ENCODE data around the gene TMEM150C.

The TMEM150C gene

DNA sequence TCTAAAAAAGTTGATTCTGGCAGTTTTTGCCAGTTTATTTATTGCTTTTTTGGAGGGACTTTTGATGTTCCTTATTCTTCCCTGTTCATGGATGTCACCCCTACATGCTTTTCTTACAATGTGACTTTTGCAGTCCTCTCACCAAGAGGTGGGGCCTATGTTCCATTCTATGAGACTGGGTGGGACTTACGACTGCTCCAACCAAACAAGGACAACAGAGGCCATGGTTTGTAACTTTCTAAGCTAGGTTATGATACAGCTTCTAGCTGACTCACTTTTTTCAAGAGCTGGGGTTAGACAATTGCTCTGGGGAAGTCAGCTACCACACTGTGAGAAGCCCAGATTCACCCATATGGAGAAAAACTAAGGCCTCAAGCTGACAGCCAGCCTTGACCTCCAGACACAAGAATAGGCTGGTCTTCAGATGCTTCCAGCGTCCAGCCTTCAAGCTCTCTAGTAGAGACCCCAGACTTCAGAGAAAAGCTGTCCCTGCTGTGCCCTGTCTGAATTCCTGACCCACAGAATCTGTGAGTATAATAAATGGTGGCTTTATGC is 91.9 kb downstream of the TMEM150C start:
- DNase-seq = no peak

DNA sequence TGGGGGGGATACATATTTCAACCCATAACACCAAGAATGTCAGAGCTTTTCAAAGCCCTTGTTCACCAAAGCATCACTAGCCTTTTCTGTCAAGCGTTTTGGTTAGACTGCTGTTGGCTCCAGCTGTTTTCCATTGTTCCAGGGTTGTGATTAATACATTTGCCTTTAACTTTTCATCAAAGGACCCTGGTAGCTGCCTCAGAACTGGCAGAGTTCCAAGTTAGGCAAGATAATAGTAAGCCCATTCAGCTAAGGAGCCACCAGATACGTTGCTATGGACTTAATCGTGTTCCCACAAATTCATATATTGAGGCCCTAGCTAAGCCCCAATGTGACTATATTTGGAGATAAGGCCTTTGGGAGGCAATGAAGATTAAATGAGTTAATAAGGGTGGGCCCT is 94.3 kb downstream of the TMEM150C start:
- DNase-seq = no peak

DNA sequence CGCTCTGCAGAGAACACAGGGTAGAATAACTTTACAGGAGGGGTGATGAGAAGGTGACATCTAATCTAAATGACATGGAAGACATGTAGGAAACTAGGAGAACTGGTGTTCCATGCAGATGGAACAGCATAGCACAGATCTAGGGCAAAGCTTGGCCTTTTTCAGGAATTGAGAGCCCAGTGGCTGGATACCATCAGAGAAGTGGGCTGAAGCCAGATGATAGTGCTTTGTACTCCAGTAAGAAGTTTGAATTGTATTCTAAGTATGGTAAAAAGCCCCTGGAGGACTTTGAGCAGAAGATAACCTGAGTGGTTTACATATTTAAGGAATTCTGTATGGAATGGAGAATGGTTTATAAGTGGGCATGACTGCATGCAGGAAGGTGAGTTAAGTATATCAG is 98.6 kb downstream of the TMEM150C start:
- no peak for DNase-seq

DNA sequence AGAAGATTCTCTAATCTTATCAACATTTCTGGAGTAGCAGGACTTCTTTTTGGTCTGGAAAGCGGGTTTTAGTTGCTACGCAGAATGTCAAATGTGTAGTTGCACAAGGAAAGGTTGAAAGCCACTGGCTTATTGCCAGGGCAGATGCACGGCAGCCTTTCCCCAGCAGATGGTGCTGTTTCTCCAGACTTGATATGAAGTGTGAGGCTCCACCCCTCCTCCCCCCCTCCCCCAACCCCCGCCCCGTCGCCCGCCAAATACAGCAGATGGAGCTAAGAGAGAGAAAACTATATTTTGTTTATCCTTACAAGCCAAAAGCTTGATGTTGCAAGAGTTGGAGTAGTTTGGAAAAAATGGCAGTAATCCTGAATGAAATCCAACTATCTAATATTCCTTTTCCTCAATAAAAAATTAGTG is 99.4 kb downstream of the TMEM150C start:
- DNase-seq = peak; percentile 89

DNA sequence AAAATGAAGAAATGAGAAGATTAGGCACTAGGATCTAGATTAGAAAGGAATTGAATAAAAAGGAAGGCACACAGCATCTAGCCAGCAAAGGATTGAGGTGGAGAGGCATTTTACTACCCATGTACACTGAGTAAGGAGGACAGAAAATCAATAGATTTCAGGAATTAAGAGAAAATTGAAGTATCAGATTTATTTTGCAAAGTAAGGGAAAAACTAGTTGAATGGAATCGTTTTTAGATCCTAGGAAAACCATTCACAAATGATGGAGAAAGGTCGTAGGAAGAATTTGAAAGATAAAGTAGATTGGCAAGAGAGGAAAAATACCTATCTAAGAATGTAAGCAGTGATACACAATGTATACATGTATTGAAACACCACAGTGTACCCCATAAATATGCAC is 100.1 kb downstream of the TMEM150C start:
- DNase-seq = no peak

DNA sequence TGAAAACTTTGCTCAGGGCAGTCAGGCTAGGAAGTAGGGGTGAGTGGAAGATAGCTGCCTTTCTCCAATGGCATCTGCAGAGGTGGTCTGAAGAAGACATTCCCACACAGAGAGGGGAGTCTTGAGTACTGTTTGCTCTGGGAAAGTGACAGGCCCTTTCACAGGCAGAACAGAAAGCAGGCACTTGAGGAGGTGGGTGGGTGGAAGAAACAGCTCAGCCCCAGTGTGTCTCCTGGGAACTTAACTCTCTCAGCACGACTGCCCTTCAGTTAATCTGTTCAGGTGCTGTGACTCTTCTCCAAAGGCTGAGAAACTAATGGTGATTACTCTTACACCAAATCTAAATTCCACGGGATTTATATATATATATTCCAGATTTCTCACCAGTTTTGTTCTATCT is 103.1 kb downstream of the TMEM150C start:
- DNase-seq = no peak

GRCh38 chr4:82457266-82457665 is 104.5 kb downstream of the TMEM150C start:
- DNase-seq = no peak

- no peak for DNase-seq
These were observed 109.8 kb downstream of the TMEM150C start for GRCh38 chr4:82452026-82452425.

GRCh38 chr4:82450966-82451755 is 110.6 kb downstream of the TMEM150C start:
- no peak for DNase-seq

DNA sequence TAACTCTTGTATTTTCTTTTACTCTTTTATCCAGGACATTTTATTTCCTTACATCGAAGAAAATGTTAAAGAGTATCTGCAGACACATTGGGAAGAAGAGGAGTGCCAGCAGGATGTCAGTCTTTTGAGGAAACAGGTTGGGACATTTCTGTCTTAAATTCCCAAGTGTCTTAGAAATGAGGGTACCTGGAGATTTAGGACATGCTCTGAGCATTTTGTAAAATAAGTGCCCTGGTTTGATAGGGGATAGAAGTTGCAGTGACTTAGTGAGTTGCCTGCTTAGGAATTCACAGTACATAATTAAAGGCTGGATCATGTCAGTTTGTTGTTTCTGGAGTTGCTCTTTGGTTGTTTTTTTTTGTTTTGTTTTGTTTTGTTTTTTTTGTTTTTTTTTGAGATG is 113.9 kb downstream of the TMEM150C start:
- DNase-seq = no peak

DNA sequence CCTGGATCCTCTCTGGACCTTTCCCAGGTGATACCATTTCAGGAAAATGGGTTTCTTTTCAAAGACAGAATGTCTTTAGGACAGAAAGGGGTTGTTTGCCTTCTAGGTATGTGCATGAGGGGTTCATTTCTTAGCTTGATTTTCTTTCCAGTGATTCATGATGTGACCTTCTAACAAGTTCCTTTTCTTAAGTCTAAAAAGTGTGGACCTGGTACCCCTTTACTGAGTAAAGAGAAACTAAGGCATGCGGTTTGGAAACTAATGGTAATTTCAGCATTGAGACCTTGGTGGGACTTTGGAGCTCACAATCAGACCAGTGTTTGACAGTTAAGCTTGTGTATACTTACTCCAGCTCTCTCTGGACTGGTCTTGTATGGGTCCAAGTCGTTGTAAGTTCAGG is 122.7 kb downstream of the TMEM150C start:
- DNase-seq = no peak

GRCh38 chr4:82437285-82438005 is 124.3 kb downstream of the TMEM150C start:
- no peak for DNase-seq

DNA sequence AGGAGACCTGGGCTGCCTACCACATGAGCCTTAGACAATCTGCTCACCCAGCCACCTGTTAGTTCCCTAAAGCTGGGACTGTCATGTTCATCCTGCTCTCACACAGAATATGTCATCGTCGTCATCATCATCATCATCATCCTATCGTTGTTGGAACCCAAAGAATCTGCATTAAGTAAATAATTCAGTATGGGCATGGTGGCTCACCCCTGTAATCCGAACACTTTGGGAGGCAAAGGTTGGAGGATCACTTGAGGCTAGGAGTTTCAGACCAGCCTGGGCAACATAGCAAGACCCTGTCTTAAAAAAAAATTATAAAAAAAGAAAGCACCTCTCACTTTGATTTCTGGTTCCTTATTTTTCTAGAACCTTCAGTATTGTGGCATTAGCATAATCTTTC is 125.0 kb downstream of the TMEM150C start:
- no peak for DNase-seq

GRCh38 chr4:82436130-82436529 is 125.7 kb downstream of the TMEM150C start:
- DNase-seq = no peak

GRCh38 chr4:82434949-82435348 is 126.8 kb downstream of the TMEM150C start:
- DNase-seq = no peak

- DNase-seq = no peak
These were observed 128.0 kb downstream of the TMEM150C start for GRCh38 chr4:82433791-82434190.

Measured in CD4-positive, alpha-beta T cell treated with Interleukin-6 for 4 hours (primary cell).